Parathyroid adenoma (tissue), 2 donors: ENCODE results near the gene ZRANB1.

Source experiments
- H2AFZ ChIP-seq: fragments of 300-600 bp; sonication (generic); one replicate; pipeline ENCODE4 v1.7.0; 2017; ENCODE audit warnings: antibody characterized with exemption, mild to moderate bottlenecking
- H3K27ac ChIP-seq: fragments of 300-600 bp; sonication (generic); one replicate; pipeline ENCODE4 v1.7.0; 2017
- H3K27me3 ChIP-seq: fragments of 300-600 bp; sonication (generic); one replicate; pipeline ENCODE4 v1.7.0; 2017; ENCODE audit warnings: low read length; ENCODE audit not compliant: control insufficient read depth, insufficient read depth
- H3K36me3 ChIP-seq: fragments of 300-600 bp; sonication (generic); one replicate; pipeline ENCODE4 v1.7.0; 2017; ENCODE audit warnings: low read length; ENCODE audit not compliant: control insufficient read depth, insufficient read depth
- H3K4me1 ChIP-seq: fragments of 300-600 bp; sonication (generic); one replicate; pipeline ENCODE4 v1.7.0; 2017; ENCODE audit warnings: control low read depth
- H3K4me2 ChIP-seq: fragments of 300-600 bp; sonication (generic); one replicate; pipeline ENCODE4 v1.7.0; 2017; ENCODE audit warnings: low read length
- H3K4me3 ChIP-seq: fragments of 300-600 bp; sonication (generic); one replicate; pipeline ENCODE4 v1.7.0; 2017; ENCODE audit warnings: low read depth, low read length
- H3K79me2 ChIP-seq: fragments of 300-600 bp; sonication (generic); one replicate; pipeline ENCODE4 v1.7.0; 2017; ENCODE audit warnings: control low read depth
- H3K9ac ChIP-seq: fragments of 300-600 bp; sonication (generic); one replicate; pipeline ENCODE4 v1.7.0; 2017; ENCODE audit warnings: mild to moderate bottlenecking
- H3K9me3 ChIP-seq: fragments of 300-600 bp; sonication (generic); one replicate; pipeline ENCODE4 v1.7.0; 2017; ENCODE audit warnings: low read length; ENCODE audit not compliant: control insufficient read depth
- CTCF ChIP-seq: fragments of 300-600 bp; sonication (generic); IDR thresholded peaks from one replicate; pipeline ENCODE4 v1.7.0; 2017; ENCODE audit warnings: antibody characterized with exemption, mild to moderate bottlenecking
- donor health status: primary hyperparathyroidism.

The ZRANB1 gene

GRCh38 chr10:125030567-125031197 lies 88.8 kb downstream of the ZRANB1 start:
- Histone ChIP-seq H3K4me2 (no peak overlapping the region), H3K4me1 (no peaks in the 10 kb centered on the region), H3K9ac (no peak overlapping the region), H3K9me3 (no peaks in the 10 kb centered on the region), H3K79me2 (peaks cover 34% of the 10 kb centered on the region), H3K27me3 (no peaks in the 10 kb centered on the region), H2AFZ (no peak overlapping the region), H3K36me3 (no peaks in the 10 kb centered on the region), H3K27ac (no peak overlapping the region), H3K4me3 (no peak overlapping the region)
- no peak for TF ChIP-seq CTCF

- no peaks in the 10 kb centered on the region for H3K27me3 ChIP-seq
- no peaks in the 10 kb centered on the region for H3K9me3 ChIP-seq
- H3K4me1 ChIP-seq = no peaks in the 10 kb centered on the region
- H3K27ac ChIP-seq = no peak overlapping the region
- no peak overlapping the region for H2AFZ ChIP-seq
- H3K9ac ChIP-seq = no peak overlapping the region
- no peak overlapping the region for H3K4me2 ChIP-seq
- peaks cover 40% of the 10 kb centered on the region for H3K79me2 ChIP-seq
- H3K36me3 ChIP-seq = no peaks in the 10 kb centered on the region
- no peak overlapping the region for H3K4me3 ChIP-seq
- TF ChIP-seq CTCF = no peak
Observed at GRCh38 chr10:125032474-125033020, 90.6 kb downstream of the ZRANB1 start.

GRCh38 chr10:125033146-125033924 lies 91.4 kb downstream of the ZRANB1 start:
- peaks cover 45% of the 10 kb centered on the region for H3K79me2 ChIP-seq
- H3K9me3 ChIP-seq = no peaks in the 10 kb centered on the region
- no peak overlapping the region for H3K27ac ChIP-seq
- H3K36me3 ChIP-seq = no peaks in the 10 kb centered on the region
- H3K4me1 ChIP-seq = no peaks in the 10 kb centered on the region
- H3K27me3 ChIP-seq = no peaks in the 10 kb centered on the region
- H3K9ac ChIP-seq = no peak overlapping the region
- H3K4me3 ChIP-seq = no peak overlapping the region
- no peak for TF ChIP-seq CTCF
- H2AFZ ChIP-seq = no peak overlapping the region
- H3K4me2 ChIP-seq = no peak overlapping the region

GRCh38 chr10:125034675-125035074 lies 92.8 kb downstream of the ZRANB1 start:
- H3K4me2 ChIP-seq = no peak overlapping the region
- H2AFZ ChIP-seq = no peak overlapping the region
- H3K27me3 ChIP-seq = no peaks in the 10 kb centered on the region
- H3K4me3 ChIP-seq = no peak overlapping the region
- no peaks in the 10 kb centered on the region for H3K36me3 ChIP-seq
- TF ChIP-seq CTCF = no peak
- no peak overlapping the region for H3K9ac ChIP-seq
- H3K79me2 ChIP-seq = peaks cover 58% of the 10 kb centered on the region
- no peaks in the 10 kb centered on the region for H3K9me3 ChIP-seq
- no peak overlapping the region for H3K27ac ChIP-seq
- H3K4me1 ChIP-seq = no peaks in the 10 kb centered on the region
